ENCODE measurements around the gene APBA2.
"Not testable (repeated sequence)": the region's sequence is repeated elsewhere in the genome, so short reads cannot be mapped to it uniquely, and the experiment has no call there.

The APBA2 gene

DNA sequence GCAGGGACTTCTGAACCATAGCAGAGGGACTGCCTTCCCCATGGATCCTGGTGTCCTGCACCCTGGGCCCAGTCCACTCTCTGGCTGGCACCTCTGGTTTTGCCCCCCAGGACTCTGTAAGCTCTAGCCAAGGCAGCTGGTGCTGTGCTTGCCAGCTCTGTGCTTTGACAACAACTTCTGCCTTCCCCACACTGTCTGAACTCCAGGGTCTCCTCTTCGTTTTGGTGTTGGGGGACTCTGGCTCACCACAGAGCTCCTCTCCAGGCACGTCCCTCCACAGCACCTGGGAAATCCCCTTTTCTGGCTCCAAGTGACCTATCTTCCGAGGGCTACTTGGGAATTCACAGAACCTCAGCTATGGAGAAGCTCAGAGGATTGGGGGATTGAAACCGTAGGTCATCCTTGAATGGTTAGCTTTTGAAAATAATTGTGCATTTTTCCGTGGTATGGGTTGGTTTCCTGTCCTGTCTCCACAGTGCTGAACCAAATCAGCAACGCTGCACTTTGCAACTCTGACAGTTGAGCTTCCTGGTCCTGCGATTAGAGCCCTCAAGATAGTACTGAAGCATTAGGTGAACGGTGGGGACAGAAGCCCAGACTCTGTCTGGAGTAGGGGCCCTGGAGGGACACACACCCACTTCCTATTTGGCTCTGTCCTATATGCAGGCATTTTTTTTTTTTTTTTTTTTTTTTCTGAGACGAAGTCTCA, 152.4 kb downstream of the APBA2 start:
- peaks cover 19% of the 10 kb centered on the region for H3K4me1 Mint-ChIP-seq
- H3K4me3 Mint-ChIP-seq = no peak overlapping the region
- H3K27ac Mint-ChIP-seq = no peak overlapping the region
- H3K9me3 Mint-ChIP-seq = no peaks in the 10 kb centered on the region
- no peak for DNase-seq
- peaks cover 8% of the 10 kb centered on the region for H3K27me3 Mint-ChIP-seq
- H3K36me3 Mint-ChIP-seq = no peaks in the 10 kb centered on the region
- CTCF ChIA-PET = no interaction called here

DNA sequence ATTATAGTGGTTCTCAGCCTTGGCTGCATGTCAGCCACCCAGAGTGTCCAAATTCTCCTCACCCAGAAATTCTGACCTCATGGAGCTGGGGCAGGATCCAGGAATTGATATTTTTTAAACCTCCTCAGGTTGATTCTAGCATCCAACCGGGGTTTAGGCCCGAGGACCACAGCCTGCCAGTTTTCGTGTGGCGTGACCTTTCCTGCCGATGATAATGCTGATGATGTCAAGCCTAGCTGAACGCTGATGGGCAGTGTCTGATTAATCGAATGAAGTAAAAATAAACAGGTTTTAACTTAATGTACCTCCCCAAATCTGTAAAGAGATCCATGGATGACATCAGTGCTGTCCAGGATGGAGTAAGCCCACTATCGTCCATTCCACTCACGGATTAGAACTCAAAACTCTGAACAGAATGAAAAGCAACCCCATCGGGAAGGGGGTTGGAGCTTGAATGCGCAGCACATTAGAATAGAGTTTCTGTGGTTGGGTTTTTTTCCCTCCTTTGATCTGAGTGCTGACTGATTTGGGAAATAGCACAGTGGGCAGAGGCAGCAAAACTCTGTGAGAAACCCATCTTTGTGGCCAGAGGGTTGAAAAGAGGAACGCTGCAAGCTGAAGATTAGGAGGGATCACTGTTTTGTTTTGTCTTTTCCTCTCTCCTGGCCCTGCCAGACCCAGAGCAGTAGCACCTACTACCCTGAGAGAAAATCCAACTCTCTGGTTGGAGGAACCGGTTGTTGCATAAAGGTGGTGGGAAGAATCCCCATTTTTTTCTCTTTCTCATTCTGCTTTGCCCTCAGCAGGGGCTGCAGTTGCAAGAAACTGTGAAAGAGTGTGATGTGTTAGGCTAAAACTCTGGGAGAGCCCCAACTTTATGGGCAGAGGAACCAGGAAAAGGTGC, 153.9 kb downstream of the APBA2 start:
- no peak for DNase-seq
- H3K4me1 Mint-ChIP-seq = peaks cover 17% of the 10 kb centered on the region
- no peaks in the 10 kb centered on the region for H3K36me3 Mint-ChIP-seq
- H3K27me3 Mint-ChIP-seq = peaks cover 8% of the 10 kb centered on the region
- CTCF ChIA-PET = interaction anchor here (0.9 kb wide), 1 partner anchor 50 kb away, joined by 4 read pairs; no protein-coding TSS in a partner anchor
- no peak overlapping the region for H3K27ac Mint-ChIP-seq
- no peak overlapping the region for H3K4me3 Mint-ChIP-seq
- no peaks in the 10 kb centered on the region for H3K9me3 Mint-ChIP-seq

- Mint-ChIP-seq H3K27ac (no peak overlapping the region), H3K4me3 (no peak overlapping the region), H3K9me3 (no peaks in the 10 kb centered on the region), H3K4me1 (peaks cover 17% of the 10 kb centered on the region), H3K27me3 (peaks cover 8% of the 10 kb centered on the region), H3K36me3 (no peaks in the 10 kb centered on the region)
- no peak for DNase-seq
- CTCF ChIA-PET = no interaction called here
These were observed 154.6 kb downstream of the APBA2 start for GRCh38 chr15:29040370-29040751.

- no peaks in the 10 kb centered on the region for H3K9me3 Mint-ChIP-seq
These were observed 158.1 kb downstream of the APBA2 start for GRCh38 chr15:29043736-29044502.

DNA sequence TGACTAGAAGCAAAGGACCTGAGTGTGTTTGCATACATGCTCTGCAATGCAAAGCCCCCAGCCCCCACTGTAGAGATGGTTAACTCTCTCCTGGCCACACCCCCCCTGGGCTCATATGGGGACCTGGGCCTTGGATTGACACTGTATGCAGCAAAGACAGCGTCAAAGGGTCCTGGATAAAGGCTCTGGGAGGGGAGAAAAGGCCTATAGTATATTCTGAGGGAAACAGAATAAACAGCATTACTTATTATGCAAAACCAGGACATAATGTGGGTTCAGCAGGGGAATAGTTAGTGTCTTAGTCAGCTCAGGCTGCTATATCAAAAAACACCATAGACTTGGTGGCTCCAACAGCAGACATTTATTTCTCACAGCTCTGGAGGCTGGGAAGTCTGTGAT, 158.7 kb downstream of the APBA2 start:
- CTCF ChIA-PET = interaction anchor here (0.6 kb wide), 1 partner anchor 60 kb away, joined by 4 read pairs; no protein-coding TSS in a partner anchor
- no peak overlapping the region for H3K4me3 Mint-ChIP-seq
- DNase-seq = no peak
- peaks cover 7% of the 10 kb centered on the region for H3K4me1 Mint-ChIP-seq
- no peak overlapping the region for H3K27ac Mint-ChIP-seq
- H3K36me3 Mint-ChIP-seq = no peaks in the 10 kb centered on the region
- H3K27me3 Mint-ChIP-seq = peaks cover 8% of the 10 kb centered on the region
- no peaks in the 10 kb centered on the region for H3K9me3 Mint-ChIP-seq

More at GRCh38 chr15:29043736-29044502, 158.1 kb downstream of the APBA2 start:
- DNase-seq = no peak
- peaks cover 8% of the 10 kb centered on the region for H3K27me3 Mint-ChIP-seq
- H3K4me3 Mint-ChIP-seq = no peak overlapping the region
- CTCF ChIA-PET = no interaction called here
- H3K4me1 Mint-ChIP-seq = peaks cover 11% of the 10 kb centered on the region
- H3K27ac Mint-ChIP-seq = no peak overlapping the region
- no peaks in the 10 kb centered on the region for H3K36me3 Mint-ChIP-seq

DNA sequence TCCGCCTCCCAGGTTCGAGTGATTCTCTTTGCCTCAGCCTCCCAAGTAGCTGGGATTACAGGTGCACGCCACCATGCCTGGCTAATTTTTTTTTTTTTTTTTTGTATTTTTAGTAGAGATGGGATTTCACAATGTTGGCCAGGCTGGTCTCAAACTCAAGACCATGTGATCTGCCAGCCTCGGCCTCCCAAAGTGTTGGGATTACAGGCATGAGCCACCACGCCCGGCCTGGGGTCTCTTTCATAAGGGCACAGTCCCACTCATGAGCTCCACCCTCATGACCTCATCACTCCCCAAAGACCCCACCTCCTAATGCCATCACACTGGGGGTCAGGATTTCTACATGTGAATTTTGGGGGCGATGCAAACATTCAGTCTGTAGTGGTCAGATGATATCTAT, 159.4 kb downstream of the APBA2 start:
- H3K27me3 Mint-ChIP-seq, H3K4me1 Mint-ChIP-seq, H3K36me3 Mint-ChIP-seq, H3K9me3 Mint-ChIP-seq, DNase-seq, H3K27ac Mint-ChIP-seq, H3K4me3 Mint-ChIP-seq: not testable (repeated sequence)
- CTCF ChIA-PET = interaction anchor here (0.6 kb wide), 1 partner anchor 61 kb away, joined by 4 read pairs; no protein-coding TSS in a partner anchor

GRCh38 chr15:29045717-29046116, 159.9 kb downstream of the APBA2 start:
- no peak overlapping the region for H3K27ac Mint-ChIP-seq
- no peak overlapping the region for H3K4me3 Mint-ChIP-seq
- H3K9me3 Mint-ChIP-seq = no peaks in the 10 kb centered on the region
- H3K4me1 Mint-ChIP-seq = no peaks in the 10 kb centered on the region
- H3K36me3 Mint-ChIP-seq = no peaks in the 10 kb centered on the region
- CTCF ChIA-PET = no interaction called here
- H3K27me3 Mint-ChIP-seq = peaks cover 3% of the 10 kb centered on the region
- DNase-seq = no peak

DNA sequence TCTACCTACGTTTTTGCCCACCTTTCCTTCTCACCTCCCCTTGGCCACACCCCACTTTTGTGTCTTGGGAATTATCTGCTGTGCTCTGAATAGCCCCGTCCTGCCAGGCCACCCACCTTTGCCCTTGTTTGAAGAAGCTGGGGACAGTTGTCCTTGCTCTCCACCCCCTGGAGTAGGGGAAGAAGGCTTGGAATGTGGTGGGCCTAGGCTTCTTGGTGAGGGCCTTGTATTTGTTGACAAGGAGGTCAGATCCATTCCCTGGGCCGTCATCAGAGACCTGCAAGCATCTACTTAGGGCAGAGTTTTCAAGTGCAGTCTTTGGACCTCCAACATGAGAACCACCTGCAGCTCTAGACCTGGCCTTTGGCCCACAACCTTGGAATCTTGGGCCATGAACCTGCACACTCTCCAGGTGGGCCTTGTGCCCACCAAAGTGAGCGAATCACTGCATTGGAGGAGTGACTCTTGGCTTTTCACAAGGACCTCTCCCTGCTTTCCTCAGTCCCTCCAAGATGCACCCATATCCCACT, 160.6 kb downstream of the APBA2 start:
- Mint-ChIP-seq H3K4me3 (no peak overlapping the region), H3K4me1 (no peaks in the 10 kb centered on the region), H3K9me3 (no peaks in the 10 kb centered on the region), H3K27me3 (peaks cover 3% of the 10 kb centered on the region), H3K27ac (no peak overlapping the region), H3K36me3 (no peaks in the 10 kb centered on the region)
- CTCF ChIA-PET = no interaction called here
- no peak for DNase-seq

DNA sequence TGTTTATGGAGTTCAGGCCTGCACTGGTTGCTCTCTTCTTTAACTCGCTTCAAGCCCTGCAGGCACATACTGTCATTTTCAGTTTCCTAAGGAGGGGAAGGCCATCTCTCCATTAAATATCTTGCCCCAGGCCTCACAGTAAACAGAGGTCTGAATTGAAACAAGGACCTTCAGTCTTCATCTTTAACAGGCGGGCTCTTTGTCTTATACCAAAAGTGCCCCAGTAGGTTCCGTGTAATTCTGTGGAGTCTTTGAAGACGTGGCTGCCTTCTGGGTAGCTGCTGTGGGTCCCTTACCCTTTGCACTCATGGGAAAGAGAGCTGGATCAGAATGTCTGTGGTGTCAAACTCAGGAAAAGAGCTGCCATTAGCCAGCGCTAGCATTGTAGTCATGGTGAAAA, 161.2 kb downstream of the APBA2 start:
- Mint-ChIP-seq H3K4me1 (no peaks in the 10 kb centered on the region), H3K27me3 (peaks cover 2% of the 10 kb centered on the region), H3K4me3 (no peak overlapping the region), H3K27ac (no peak overlapping the region), H3K9me3 (no peaks in the 10 kb centered on the region), H3K36me3 (no peaks in the 10 kb centered on the region)
- no peak for DNase-seq
- CTCF ChIA-PET = no interaction called here

DNA sequence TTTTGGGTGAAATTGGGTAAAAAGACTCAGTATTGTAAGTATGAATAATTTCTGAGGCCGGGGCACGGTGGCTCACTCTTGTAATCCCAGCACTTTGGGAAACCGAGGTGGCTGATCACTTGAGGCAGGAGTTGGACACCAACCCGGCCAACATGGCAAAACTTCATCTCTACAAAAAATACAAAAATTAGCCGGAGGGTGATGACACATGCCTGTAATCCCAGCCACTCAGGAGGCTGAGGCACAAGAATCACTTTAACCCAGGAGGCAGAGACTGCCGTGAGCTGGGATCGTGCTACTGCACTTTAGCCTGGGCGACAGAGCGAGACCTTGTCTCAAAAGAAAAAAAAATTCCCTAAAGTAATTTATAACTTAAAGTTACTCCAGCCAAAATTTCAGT, 162.2 kb downstream of the APBA2 start:
- H3K36me3 Mint-ChIP-seq = no peaks in the 10 kb centered on the region
- peaks cover 3% of the 10 kb centered on the region for H3K9me3 Mint-ChIP-seq
- CTCF ChIA-PET = no interaction called here
- H3K4me1 Mint-ChIP-seq = no peaks in the 10 kb centered on the region
- H3K27ac Mint-ChIP-seq = no peak overlapping the region
- H3K4me3 Mint-ChIP-seq = no peak overlapping the region
- DNase-seq = no peak
- no peaks in the 10 kb centered on the region for H3K27me3 Mint-ChIP-seq

DNA sequence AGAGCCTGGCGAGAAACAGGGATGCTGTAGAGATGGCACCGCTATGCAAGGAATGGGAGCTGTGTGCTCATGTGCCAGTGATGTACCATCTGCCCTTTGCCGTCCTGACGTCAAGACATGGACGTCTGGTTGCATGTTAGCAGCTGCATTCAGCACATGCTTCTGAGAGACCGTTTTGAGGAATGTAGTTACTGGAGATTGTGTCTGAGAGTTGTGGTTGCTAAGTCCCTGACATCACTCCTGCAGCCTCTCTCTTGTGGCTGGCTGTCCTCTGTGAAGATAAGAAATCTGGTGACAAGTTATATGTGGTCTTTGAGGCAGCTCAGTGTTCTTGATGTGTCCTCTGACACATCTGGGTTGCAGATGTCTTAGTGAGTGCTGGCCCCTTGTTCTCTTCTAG, 165.1 kb downstream of the APBA2 start:
- no peak overlapping the region for H3K27ac Mint-ChIP-seq
- CTCF ChIA-PET = interaction anchor here (1.2 to 1.7 kb wide), 3 partner anchors 39 to 51 kb away, joined by 3 to 5 read pairs (median 3); no protein-coding TSS in a partner anchor
- no peak overlapping the region for H3K4me3 Mint-ChIP-seq
- no peaks in the 10 kb centered on the region for H3K36me3 Mint-ChIP-seq
- no peaks in the 10 kb centered on the region for H3K27me3 Mint-ChIP-seq
- no peak for DNase-seq
- H3K9me3 Mint-ChIP-seq = peaks cover 4% of the 10 kb centered on the region
- H3K4me1 Mint-ChIP-seq = no peaks in the 10 kb centered on the region

- no peaks in the 10 kb centered on the region for H3K36me3 Mint-ChIP-seq
- peaks cover 4% of the 10 kb centered on the region for H3K9me3 Mint-ChIP-seq
- CTCF ChIA-PET = interaction anchor here (1.5 to 1.7 kb wide), 2 partner anchors 38 to 40 kb away, joined by 3 to 5 read pairs; no protein-coding TSS in a partner anchor
- H3K27ac Mint-ChIP-seq = no peak overlapping the region
- H3K4me1 Mint-ChIP-seq = no peaks in the 10 kb centered on the region
- no peak for DNase-seq
- no peaks in the 10 kb centered on the region for H3K27me3 Mint-ChIP-seq
- H3K4me3 Mint-ChIP-seq = no peak overlapping the region
These were observed 165.6 kb downstream of the APBA2 start for GRCh38 chr15:29051422-29051821.

GRCh38 chr15:29053006-29053405, 167.2 kb downstream of the APBA2 start:
- Mint-ChIP-seq H3K4me1 (no peaks in the 10 kb centered on the region), H3K27ac (no peak overlapping the region), H3K9me3 (peaks cover 4% of the 10 kb centered on the region), H3K36me3 (no peaks in the 10 kb centered on the region), H3K4me3 (no peak overlapping the region), H3K27me3 (no peaks in the 10 kb centered on the region)
- DNase-seq = no peak
- CTCF ChIA-PET = no interaction called here

GRCh38 chr15:29053661-29054131, 167.9 kb downstream of the APBA2 start:
- H3K9me3 Mint-ChIP-seq = peaks cover 4% of the 10 kb centered on the region
- H3K4me1 Mint-ChIP-seq = no peaks in the 10 kb centered on the region
- no peak for DNase-seq
- CTCF ChIA-PET = no interaction called here
- no peak overlapping the region for H3K27ac Mint-ChIP-seq
- no peak overlapping the region for H3K4me3 Mint-ChIP-seq
- no peaks in the 10 kb centered on the region for H3K27me3 Mint-ChIP-seq
- no peaks in the 10 kb centered on the region for H3K36me3 Mint-ChIP-seq
